GM19238 (cell line): ENCODE data around the gene ZBTB42.
"Not testable (repeated sequence)": the region's sequence is repeated elsewhere in the genome, so short reads cannot be mapped to it uniquely, and the experiment has no call there.

Experiments used
- DNase-seq: peaks from one replicate; pipeline ENCODE4 v3.0.0; 2011; ENCODE audit warnings: low spot score; ENCODE audit not compliant: insufficient read length

ZBTB42 gene

DNA sequence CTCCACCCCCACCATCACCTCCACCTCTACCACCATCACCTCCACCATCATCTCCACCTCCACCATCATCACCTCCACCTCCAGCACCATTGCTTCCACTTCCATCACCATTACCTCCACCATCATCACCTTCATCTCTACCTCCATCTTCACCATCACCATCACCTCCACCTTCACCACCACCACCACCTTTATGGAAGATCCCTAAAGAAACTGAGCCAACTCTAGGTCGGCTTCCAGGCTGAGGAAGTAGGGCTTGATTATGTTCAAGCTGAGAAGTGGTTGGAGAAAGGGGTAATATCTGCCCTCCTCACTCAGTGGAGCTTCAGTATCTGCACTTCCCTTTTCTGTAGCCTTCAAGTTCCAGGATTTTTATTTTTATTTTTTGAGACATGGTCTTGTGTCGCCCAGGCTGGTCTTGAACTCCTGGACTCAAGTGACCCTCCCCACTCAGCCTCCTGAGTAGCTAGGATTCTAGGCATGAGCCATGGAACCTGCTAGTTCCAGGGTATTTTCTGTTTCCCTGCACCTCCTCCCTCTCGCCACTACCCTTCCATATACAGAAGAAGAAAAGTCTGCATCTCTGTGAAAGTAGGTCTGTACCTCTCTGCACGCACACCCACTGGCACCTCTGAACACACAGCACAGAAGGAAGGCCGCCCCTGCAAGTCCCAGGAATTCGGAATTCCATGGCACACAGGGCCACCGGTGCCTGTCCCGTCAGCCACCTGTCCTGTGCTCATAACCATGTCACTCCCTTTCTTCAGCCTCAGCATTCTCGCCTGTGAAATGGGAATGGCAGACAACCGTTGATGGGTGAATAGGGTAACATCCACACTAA is 5.9 kb downstream of the ZBTB42 start:
- DNase-seq: no peak

DNA sequence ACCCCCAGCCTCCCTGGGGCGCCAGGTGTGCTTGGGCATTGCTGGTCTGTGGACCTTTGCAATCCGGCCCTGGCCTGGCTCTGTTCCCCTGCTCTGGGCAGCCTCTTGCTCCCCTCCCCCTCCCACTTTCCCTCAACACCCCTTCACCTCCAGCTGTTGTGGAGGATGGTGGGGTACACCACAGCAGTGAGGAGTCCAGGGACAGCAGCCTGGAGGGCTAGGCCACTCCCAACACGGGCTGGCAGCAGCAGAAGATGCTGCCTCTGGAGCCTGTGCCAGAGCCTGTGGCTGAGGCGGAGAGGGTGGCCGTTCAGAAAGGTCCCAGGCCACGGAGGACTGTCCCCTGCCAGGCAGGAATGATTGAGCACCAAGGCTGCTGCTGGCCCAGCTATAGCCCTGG is 7.6 kb downstream of the ZBTB42 start:
- no peak for DNase-seq

DNA sequence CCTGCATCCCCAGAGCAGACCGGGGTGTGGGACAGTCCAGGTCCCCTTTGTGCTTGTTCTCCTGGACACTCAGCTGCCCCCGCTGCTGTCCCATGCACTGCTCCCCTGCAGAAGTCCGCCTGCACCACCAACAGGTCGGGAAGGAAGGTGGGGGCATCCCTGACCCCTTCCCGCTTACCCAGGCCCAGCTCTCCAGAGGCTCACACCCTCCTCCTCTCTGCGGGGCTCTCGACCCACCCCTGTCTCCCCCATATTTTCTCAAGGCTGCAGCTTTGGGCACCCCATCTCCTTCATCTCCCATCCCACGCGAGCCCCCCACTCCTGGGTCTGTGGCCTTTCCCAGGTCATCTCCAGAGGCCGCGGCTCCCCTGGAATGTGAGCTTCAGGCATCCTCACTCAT is 9.4 kb downstream of the ZBTB42 start:
- DNase-seq: no peak

DNA sequence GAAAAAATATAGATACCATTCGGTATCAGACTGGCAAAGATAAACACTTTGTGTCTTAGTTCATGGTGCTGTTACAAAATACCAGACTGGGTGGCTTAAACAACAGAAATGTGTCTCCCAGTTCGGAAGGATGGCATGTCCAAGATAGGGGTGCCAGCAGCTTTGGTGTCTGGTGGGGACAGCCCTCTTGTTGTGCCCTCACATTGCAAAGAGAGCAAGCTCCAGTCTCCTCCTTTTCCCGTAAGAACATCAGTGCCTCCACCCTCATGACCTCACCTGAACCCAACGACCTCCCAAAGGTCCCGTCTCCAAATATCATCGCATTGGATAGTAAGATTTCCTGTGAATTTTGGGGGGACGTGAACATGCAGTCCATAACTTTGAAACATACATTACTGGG is 12.4 kb downstream of the ZBTB42 start:
- no peak for DNase-seq

DNA sequence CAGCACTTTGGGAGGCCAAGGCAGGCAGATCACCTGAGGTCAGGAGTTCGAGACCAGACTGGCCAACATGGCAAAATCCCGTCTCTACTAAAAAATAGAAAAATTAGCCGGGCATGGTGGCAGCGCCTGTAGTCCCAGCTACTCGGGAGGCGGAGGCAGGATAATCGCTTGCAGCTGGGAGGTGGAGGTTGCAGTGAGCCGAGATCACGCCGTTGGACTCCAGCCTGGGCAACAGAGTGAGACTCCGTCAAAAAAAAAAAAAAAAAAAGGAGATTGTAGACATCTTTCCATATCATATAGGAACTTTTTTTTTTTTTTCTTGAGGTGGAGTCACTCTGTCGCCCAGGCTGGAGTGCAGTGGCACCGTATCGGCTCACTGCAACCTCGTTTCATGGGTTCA is 13.8 kb downstream of the ZBTB42 start:
- not testable (repeated sequence) for DNase-seq

GRCh38 chr14:104816616-104816884 is 15.6 kb downstream of the ZBTB42 start:
- DNase-seq: no peak

DNA sequence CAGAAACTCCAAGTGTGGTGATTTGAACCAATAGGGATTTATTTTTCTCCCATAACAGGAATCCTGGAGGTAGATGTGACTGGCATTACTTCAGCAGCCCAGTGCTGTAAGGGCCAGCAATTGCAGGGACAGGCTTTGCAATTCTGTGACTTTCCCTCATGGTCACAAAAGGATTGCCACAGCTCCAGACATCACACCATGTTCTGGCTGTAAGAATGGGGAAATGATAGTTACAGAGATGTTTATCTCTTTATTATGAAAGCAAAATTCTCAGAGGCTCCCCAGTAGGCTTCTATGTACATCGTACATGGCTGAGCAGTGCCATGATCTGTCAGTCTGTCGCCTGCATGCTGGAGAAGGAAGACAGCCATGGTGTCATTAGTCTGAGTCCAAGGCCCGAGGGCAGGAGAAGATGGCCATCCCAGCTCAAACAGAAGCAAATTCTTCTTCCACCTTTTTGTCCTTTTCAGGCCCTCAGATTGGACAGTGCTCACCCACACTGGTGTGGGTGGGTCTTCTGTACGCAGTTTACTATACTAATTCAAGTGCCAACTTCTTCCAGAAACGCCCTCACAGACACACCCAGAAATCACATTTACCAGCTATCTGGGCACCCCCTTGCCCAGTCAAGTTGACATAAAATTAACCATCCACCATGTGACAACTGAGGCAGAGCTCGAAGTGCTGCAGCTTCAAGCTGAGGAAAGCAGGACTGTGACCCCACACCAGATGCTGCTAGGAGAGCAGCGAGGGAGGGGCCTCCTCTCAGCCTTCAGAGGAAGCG is 17.2 kb downstream of the ZBTB42 start:
- no peak for DNase-seq

DNA sequence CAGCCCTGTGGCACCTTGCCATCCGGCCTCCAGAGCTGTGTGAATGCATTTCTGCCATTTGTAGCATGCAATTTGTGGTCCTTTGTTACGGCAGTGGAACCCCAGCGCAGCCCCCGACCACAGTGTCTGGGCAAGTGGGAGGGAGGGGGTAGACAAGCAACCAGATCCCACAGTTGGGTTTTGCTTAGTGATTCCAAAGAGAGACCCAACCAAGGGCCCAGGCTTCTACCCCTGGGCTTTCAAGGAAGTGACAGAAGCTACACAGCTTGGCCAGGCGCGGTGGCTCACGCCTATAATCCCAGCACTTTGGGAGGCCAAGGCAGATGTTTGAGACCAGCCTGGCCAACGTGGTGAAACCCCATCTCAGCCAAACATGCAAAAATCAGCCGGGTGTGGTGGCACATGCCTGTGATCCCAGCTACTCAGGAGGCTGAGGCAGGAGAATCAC is 17.8 kb downstream of the ZBTB42 start:
- DNase-seq: no peak

- DNase-seq: no peak
Measured at GRCh38 chr14:104819361-104819781, 18.5 kb downstream of the ZBTB42 start.

GRCh38 chr14:104820669-104821228 is 19.8 kb downstream of the ZBTB42 start:
- DNase-seq: no peak

DNA sequence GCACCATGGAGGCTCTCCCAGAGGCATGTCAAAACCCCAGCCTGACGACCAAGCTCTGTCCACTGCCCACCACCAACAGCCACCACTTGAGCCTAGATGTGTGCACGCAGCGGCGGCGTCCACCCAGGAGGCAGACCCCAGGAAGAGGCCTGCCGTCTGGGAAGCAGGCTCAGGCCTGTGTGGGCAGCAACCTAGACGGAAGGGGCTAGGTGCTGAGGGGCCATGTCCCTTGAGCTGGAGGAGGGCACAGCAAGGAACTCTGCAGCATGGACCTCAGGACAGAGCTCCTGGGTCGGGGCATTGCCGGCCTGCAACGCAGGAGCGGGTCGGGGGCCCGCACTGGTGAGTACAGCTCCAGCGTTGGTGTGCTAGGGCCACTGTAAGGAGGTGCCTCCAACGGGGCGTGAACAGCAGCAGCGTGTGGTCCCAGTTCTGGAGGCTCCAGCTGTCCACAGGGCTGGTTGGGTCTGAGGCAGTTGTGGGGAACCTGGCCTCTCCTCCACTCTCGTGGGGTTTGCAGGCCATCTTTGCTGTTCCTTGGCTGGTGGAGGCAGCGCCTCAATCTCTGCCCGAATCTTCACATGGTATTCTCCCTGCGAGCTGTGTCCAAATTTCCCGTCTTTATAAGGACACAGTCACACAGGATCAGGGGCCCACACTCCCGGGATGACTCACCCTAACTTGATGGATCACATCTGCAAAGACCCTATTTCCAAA is 20.5 kb downstream of the ZBTB42 start:
- no peak for DNase-seq

- no peak for DNase-seq
Measured at GRCh38 chr14:104821971-104822608, 21.2 kb downstream of the ZBTB42 start.

DNA sequence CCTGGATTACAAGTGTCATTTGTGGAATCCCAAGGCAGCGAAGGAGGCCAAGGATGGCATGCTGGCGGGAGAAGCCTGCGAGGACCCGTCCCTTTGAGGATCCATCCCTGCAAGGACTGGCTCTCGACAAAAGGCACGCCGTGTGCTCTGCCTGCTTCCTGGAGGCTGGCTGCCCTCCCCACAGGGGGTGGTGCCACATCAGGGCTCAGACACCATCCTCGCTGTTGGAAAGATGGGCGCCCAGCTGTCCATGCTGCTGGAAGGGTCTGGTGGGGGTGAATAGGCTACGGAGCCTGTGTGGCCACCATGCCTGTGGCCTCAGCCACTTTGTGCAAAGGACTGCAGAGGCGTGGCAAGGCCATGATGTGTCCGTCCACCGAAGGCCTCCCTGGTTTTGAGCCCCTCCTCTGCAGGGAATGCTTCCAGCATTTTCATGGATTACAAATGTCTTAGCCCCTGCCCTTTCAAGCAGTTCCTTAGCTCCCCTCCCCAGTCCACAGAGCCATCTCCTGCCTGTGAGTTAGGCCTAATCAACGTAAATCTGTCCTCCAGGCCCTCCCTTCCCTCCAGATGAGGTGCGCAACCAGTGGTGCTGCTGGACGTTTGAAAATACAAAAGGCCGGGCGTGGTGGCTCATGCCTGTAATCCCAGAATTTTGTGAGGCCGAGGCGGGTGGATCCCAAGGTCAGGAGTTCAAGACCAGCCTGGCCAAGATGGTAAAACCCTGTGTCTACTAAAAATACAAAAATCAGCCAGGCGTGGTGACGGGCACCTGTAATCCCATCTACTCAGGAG is 22.1 kb downstream of the ZBTB42 start:
- no peak for DNase-seq

GRCh38 chr14:104824353-104824997 is 23.6 kb downstream of the ZBTB42 start:
- DNase-seq: no peak

DNA sequence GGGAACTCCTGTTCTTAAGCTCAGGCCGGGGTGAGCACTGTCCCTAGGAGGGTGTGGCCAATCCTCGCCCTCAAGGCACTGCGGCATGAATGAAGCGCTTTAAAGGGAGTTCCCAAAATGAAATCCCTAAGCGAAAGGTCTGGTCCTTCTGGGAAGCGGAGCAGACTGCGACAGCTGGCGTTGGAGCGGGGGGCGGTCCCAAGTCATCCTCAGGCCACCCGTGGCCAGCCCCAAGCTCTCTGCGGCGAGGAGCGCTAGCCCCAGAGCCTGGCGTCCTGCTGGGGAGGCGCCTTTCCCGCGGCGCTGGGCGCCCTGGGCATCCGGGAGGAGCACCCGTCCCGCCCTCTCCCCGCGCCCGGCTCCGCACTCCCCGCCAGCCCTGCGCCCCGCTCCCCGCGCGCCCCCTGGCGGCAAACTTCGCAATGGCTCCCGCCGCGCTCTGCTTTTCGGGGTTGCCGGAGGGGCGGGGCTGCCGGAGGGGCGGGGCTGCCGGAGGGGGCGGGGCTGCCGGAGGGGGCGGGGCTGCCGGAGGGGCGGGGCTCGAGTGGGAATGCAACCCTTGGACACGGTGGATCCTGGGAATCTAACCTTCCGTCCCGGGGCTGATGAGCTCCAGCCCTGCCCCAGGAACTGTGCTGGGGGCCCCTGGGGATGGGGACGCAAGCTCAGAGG is 25.4 kb downstream of the ZBTB42 start:
- peak; percentile 92 for DNase-seq

GRCh38 chr14:104826861-104827176 is 25.9 kb downstream of the ZBTB42 start:
- no peak for DNase-seq

- DNase-seq: peak; percentile 76
Measured at GRCh38 chr14:104827177-104828055, 26.5 kb downstream of the ZBTB42 start.

- no peak for DNase-seq
Measured at GRCh38 chr14:104830781-104831180, 29.9 kb downstream of the ZBTB42 start.
